Stomach (tissue), 4 donors: ENCODE results near the gene TMEM131.

ENCODE experiments used
- CTCF ChIP-seq, 7 experiments: fragments of 450-650 bp in 4 of 7; fragments of 200-600 bp in 3 of 7; sonication (generic) in 3 of 7; IDR thresholded peaks; one replicate each; pipeline ENCODE4 v1.5.1; 2016 to 2019; ENCODE audit warnings: antibody characterized with exemption in 7 of 7, control low read depth in 2 of 7, mild to moderate bottlenecking in 1 of 7
- EP300 ChIP-seq: sonication (generic); formaldehyde crosslinking; IDR thresholded peaks from one replicate; pipeline ENCODE4 v1.6.1; 2017; ENCODE audit warnings: antibody characterized with exemption
- POLR2A ChIP-seq, 4 donors: fragments of 450-650 bp; IDR thresholded peaks; one replicate each; pipeline ENCODE4 v1.6.1; 2016; ENCODE audit warnings: antibody characterized with exemption in 4 of 4, control low read depth in 2 of 4, mild to moderate bottlenecking in 1 of 4, moderate library complexity in 1 of 4

GRCh38 chr2:98006378-98006777 is 10.6 kb upstream of the TMEM131 start:
- TF ChIP-seq CTCF (IDR thresholded peaks at IDR 0.05) (no peak), EP300 (no peak), POLR2A (IDR thresholded peaks at IDR 0.05) (no peak)
